Measurements from ENCODE around the gene PER2.

PER2 gene

DNA sequence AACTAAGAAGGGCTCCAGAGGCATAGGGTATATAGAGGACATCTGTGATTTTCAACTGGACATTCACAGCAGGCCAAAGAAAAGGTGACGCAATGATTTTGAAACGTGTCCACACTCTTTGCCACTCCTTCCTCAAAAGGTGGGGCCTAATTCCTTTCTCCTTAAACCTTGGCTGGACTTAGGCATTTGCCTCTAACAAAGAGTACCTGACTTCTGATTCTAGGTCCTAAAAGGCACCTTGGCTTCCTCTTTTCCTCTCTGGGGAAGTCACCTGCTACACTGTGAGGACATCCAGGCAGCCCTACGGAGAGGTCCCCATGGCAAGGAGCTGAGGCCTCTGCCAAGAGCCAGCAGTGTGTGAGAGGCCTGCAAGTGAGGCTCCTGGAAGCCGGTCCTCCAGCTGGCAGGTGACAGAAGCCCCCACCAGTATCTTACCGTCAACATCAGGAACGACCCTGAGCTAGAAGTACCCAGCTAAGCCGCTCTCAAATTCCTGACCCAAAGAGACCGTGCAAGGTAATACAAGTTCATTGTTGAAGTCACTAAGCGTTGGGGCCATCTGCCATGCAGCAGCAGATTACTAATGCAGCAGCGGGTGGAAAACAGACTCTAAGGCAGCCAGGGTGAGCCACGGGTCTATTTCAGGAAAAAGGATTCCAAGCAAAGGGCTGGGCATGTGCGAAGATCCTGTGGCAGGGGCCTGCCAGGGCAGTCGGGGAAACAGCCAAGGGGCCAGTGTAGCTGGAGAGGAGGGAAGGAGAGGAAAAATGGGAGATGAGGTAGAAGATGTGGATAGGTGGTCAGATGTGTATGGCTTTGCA is 41.2 kb downstream of the PER2 start:
- no peak for DNase-seq (ENCODE audit: low spot score)

DNA sequence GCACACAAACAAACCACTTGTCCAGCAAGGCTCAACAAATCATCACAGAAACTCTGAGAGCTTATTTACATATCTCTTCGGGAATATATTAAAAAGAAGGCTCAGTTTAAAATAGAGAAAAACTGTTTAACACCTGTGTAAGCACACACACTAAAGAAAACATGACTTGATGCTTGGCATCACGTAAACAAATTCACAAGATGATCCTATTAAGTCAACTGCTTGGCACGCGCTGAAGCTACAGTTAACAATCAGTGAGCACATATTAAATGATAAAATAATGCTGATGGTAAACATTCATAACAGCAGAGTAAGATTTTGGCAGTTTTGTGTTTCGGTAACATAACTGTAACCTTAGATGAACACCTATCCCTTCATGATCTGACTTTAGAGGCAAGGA is 44.3 kb downstream of the PER2 start:
- DNase-seq (ENCODE audit: low spot score) = no peak

DNA sequence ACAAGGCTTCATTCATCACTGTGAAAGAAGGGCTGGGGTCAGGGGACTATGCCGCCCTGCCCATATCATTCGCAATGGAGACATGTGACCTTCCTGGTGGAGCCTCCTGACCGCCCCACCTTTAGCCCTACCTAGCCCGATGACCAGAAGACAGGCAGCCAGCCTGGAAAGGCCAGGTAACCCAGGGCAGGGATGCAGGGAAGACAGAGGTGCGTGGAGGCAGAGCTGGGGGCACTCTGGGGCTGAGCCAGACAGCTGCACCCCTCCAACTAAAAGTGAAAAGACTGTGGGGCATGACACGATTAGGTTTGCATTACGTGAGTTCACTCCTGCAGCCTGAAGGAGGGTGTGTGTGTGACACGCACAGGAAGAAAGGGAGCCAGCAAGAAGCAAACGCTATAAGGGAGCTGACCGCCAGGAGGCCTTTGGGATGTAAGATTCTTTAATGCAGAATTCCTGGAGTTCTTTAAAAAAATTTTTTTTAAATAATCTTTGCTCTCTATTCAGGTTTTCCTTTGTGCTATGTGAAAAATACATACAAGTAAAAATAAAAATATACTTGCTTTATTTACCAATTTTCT is 44.8 kb downstream of the PER2 start:
- no peak for DNase-seq (ENCODE audit: low spot score)

DNA sequence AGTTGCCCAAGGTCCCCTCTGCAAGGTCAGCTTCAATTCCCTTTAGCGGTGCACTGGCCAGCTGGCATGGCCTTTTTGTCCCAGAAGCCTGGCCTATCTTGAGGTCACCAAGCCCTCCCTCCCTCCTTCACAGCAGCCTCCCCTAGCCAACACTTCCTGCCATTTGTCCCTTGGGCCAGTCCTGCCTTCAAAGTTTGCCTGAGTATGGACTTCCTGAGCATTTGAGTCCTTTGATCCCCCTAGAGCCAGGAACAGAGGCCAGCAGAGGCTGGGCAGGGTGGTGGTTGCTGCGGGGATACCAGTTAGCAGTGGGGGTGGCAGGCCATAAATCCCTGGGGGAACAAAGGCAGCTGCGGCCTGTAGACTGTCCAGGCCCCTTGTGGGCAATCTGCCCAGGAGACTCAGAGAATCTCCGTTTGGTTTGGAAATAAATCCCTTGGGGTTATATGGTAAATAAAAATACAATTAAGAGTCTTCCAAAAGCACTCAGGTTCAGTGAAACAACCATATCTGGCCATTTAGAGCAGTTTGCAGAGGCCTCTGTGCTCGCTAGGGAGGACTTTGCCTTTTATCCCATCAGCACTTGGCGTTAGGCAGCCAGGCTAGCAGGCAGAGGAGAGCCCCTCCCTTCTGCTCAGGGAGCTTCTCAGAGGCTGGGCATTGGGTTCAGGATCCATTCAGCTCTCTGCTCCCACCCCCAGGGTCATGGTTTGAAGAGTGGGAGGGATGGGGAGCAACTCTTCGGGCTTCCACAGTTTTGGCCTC is 45.5 kb downstream of the PER2 start:
- DNase-seq (ENCODE audit: low spot score) = no peak

DNA sequence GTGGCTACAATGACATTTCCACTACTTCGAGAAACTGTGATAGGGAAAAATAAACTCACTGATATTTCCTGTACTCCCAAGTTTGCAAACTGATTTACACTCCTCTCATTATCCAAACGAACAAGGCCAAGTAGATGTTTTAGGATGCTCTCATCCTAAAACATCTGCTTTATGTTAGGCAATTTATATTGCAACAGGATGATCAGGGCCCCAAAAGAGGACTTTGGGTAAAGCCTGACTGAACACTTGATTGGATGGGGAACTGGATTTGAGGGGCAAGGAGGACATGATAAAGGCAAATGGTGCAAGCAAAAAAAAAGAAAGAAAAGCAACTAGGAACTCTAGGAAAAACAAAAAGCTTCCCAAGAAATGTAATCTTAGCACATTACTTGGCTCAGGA is 46.4 kb downstream of the PER2 start:
- DNase-seq (ENCODE audit: low spot score) = no peak

DNA sequence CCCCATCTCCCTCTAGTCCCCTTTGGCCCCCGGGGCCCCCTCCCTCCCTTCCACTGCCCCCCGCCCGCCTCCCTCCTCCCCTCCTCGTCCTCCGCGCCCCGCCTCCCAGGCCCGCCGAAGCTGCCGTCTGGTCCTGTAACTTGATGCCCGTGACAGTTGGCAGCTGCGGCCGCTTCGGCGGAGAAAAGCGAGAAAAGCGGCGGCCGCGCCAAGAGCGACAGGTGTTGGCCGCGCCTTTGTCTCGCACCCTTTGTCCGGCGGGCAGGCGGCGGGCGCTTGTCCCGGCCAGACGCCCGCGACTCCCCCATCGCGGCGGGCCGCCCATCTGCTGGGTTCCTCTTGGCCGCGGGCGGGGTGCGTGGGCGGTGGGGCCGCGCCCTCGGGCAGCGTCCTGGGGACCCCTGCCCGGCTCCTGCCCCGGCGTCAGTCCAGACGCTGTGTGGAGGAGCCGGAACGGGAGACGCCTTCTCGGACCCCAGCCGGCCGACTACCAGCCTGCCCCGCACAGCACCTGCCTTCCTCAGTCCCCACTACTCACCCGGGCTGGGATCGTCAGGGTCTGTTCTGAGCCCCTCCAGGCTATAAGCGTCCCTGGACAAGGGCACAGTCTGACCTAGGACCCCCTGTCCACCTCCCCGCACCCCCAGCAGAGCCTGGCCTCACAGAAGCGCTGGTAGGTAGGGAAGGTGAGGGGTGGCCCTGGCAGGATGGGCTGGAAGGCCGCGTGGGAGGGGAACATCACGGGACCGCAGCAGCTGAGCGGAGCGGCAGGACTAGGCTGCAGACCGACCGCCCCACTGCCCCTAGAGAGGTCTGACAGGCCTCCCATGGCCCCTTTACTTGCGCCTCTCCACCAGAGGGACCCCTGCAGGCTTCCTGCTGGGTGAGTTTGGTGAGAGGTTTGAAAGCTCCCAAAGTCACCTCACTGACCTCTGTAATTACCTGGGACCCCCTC is 47.4 kb downstream of the PER2 start:
- DNase-seq (ENCODE audit: low spot score) = no peak

DNA sequence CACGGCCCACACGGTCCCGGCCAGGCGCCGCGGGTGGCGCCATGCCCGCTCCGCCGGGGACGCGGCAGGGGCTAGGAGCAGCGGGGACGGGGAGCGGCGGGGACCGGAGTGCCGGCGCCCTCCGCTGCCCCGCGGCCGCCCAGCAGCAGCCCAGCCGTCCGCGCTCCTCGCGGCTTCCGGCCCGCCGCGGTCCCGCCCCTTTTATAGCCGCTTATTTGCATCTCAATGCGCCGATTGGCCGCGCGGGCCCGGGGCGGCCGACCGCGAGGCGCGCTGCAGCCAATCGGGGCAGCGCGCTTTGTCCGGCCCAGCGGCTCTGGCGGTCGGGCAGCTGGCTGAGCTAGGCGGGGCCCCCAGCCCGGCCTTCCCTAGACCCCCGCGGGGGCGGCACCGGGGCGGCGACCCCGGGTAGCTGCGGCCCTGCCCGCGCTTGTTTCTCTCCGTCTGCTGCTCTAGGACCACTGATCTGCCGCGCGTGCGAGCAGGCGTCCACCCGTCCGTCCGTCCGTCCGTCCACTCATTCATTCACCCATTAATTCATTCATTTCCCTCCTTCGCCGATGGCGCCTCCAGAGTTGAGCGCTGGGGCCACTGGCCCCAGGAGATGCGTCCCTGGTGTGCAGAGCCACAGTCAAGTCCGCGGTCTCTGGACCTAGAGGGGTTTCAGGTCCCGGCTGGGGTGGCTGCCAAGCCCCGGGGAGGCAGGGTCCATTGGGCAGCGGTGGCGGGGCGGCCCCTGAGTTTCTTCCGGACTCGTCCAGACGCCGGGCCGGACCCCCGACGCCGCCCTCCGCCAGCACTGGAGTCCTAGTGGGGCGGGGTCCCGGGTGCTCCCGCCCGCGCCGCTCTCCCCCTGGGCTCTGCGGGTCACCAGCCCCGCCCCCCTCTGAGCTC is 48.3 kb downstream of the PER2 start, which contains the start of gene HES6:
Gene HES6 (minus strand): TSS at position 176 of the 894 bp plus-strand sequence. CDS start 133 bp downstream, at position 43.
- peak; percentile 88 for DNase-seq (ENCODE audit: low spot score)

DNA sequence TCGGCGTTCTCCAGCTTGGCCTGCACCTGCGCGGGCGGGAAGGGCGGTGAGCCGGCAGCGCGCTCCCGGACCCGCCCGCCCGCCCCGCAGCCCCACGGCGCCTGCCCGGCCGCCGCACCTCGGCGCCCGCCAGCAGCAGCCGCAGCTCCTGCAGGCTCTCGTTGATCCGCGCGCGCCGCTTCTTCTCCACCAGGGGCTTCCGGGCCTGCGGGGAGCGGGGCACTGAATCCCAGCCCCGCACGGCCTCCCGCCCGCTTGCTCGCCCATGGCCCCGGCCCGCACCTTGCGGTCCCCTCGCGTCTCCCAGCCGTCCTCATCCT is 48.9 kb downstream of the PER2 start:
- no peak for DNase-seq (ENCODE audit: low spot score)

DNA sequence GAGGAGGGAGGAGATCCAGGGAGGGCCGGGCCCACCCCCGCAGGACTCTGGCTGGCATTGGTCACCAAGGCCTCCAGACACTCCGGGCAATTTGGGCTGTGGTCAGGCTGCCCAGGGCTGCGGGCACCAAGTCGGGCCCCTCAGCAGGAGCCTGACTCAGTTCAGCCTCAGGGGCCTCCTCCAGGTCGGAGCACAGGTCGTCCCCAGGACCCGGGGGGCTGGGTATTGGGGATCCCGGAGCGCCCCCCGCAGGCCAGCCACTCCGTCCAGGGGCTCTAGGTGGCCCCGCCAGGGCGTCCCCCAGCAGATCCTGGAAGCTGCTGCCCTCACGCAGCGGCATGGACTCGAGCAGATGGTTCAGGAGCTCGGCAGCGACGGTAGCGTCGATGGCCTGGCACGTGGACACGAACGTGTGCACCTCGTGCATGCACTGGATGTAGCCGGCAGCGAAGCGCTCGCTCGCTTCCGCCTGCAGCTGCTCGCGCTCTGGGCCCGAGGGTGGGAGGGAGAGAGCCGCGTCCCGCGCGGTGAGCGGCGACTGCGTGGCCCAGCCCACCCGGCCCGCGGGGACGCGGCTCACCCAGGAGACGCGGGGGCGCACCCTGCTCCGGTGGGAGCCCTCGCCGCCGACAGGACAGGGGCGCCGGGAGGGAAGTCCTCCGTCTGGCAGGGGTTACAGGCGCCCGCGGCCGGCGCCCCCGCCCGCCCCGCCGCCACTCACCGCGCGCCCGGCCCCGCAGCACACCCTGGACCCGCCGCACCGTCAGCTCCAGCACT is 49.5 kb downstream of the PER2 start:
- DNase-seq (ENCODE audit: low spot score) = no peak

DNA sequence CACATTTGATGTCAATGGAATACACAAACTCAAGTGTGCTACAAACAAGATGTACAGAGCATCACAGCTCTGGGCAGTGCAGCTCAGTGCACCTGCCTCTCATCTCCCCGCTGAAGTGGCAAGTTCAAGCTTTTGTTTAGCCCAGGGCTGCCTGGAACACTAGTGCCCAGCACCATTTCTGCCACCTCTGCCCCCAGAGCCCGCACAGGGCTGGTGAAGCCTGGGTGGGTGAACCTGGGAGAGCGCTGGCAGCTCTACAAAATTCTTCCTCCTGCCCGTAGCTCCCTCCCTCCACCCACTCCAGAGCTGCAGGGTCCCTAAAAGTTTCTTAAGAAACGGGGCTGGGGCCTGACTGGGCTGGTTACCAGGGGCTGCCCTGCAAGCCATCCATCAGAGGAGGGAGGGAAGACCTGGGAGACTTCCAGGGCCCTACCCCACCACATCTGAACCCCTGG is 50.1 kb downstream of the PER2 start:
- no peak for DNase-seq (ENCODE audit: low spot score)

DNA sequence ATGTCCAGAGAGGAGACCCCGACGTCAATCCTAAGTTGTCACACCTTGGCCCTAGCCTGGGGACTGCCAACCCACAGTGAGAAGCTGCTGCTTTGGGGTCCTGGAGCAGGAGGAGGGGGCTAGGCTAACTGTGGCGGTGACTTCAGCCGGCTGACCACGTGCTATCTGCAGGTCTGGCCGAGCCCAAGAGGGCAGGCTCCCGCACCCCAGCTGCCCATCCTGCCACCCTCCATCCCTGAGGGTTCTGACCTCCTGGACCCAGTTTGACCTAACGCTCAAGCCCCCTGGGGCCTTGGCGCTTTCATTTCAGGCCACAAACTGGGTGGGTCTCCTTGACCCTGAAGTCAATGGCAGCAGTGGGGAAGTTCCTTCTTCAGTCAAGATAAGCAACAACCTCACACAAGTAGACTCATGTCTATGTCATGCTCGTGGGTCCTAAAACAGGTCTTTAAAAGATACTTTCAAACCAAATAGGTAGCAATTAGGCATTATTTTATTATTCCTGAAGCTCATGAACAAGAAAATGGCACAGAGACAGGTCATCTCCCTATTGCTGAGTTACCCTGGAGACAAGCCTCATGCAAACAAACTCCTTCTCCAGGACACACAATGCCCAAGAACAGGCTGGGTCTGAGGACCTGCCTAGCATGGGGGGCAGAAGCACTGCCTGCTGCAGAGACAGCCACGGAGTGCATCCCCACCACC is 50.8 kb downstream of the PER2 start:
- DNase-seq (ENCODE audit: low spot score) = no peak

DNA sequence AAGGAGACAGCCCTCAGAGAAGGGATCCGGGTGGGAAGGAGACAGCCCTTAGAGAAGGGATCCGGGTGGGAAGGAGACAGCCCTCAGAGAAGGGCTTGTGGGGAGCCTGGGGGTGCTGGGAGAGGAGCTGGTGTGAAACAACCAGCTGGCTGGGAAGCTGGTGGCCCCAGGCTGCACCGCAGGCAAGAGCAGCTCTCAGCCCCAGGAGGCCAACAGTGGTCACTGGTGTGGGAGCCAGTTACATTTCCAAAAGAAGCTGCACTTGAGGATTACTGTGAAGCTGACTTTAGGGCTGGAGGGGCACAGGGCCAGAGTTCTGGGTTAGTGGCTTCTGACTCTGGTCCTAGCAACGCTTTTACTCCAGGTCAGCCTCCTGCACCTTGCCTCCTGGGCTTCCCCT is 51.8 kb downstream of the PER2 start:
- DNase-seq (ENCODE audit: low spot score) = no peak

DNA sequence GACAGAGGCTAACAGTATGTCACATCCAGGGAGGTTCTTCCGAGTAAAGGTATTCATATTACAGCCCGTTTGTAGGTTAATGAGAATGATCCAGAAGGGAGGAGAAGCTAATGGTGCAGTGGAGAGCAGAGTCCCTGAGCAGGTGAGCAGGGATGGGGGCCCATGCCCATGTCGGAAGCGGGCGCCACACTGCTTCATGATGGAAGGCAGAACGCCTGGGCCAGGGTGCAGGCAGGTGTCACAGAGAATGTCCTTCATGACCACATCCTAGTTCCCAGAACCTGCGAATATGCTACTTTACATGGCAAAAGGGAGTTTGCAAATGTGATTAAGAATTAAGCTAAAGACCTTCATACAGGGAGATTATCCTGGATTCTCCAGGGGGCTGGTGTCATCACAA is 52.6 kb downstream of the PER2 start:
- DNase-seq (ENCODE audit: low spot score) = no peak

DNA sequence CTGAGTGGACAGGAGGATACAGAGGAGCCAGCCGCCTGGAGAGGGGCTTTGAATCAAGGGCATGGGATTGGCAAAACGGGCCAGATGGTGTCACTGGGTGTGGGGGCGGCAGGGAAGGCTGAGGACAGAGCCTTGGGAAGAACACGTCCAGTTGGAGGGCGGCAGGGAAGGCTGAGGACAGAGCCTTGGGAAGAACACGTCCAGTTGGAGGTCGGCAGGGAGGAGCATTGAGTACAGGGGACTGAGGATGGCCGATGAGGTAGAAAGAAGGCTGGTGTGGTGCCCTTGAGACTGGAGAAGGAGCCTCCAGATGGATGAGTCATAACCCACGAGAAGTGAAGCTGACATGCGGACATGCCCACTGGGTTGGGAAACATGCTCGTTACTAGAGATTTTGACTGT is 53.1 kb downstream of the PER2 start:
- DNase-seq (ENCODE audit: low spot score) = no peak

DNA sequence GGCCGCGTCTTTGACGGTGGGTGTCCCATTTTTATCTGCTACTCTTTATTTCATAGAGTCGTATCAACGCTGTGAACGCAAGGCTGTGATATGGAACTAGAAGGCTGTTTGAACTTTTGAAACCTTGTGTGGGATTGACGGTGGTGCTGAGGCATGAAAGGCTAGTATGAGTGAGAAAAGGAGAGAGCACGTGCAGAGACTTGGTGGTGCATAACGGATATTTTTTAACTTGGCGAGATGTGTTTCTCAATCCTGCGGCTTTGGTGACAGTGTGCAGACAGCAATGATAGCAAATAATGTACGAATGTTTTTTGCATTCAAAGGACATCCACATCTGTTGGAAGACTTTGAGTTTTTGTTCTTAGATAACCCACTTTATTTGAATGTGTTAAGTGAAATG is 54.8 kb downstream of the PER2 start:
- DNase-seq (ENCODE audit: low spot score) = no peak

DNA sequence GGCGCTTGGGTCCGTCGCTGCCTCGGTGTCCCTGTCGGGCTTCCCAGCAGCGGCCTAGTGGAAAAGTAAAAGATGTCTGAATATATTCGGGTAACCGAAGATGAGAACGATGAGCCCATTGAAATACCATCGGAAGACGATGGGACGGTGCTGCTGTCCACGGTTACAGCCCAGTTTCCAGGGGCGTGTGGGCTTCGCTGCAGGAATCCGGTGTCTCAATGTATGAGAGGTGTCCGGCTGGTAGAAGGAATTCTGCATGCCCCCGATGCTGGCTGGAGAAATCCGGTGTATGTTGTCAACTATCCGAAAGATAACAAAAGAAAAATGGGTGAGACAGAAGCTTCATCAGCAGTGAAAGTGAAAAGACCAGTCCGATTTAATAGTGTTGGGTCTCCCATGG is 56.6 kb downstream of the PER2 start:
- no peak for DNase-seq (ENCODE audit: low spot score)

DNA sequence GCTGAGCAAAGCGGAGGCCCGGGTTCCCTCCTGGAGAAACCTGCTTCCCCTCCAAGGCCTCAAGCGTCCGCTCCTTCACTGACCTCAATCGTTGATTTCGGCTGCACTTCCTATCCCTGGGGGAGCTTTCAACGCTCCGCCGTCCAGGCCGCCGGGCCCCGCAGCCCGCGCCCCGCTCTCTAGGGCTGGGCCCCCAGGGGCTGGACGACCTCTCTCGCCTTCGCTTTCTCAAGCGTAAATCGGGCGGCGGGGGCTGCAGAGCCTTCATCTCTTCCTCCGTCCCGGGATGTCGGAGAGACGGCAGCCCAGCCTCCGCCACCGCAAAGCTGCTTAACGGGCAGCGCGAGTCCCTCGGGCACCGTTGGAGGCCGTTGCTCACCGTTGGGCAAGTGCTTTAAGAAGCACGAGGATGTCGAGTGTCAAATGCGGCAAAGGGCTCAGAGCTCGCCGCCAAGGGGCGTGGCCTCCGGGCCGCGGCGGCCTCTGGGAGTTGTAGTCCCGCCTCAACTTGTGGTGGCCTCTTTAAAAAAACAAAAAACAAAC is 57.1 kb downstream of the PER2 start:
- DNase-seq (ENCODE audit: low spot score) = peak; percentile 59

DNA sequence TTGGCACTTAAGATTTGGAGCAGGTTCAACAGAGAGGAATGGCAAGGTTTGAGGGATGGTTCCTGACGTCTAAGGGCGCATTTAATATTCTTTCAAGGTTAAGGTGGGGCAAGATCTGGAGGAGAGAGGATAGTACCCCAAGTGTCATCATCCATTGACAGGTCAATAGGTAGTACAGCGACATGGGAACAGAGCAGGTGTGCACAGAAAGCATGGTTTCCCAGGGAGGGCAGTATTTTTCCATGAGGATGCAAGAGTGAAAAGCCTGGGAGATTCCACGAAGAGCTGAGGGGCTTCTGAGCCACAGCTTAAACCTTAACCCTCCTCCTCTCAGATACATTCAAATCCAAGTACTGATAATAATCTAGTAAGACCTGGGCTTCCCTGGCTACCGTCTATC is 57.7 kb downstream of the PER2 start:
- DNase-seq (ENCODE audit: low spot score) = no peak

DNA sequence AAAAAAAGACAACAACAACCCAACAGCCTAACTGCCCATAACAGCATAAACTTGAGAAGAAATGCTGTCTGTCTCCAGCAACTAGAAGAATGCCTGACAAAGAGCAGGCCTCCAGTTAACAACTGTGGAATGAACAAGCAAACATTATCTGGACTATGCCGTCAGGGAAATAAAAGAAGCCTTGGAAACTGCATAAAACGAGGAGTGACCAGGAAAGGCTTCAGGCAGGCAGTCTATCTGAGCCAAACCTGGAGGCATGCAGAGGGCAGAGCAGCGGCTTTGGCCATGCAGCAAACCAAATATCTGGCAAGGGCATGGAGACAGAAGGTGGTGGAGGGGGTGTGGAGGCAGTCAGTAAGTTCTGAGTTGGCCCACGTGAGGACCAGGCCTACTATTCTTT is 59.7 kb downstream of the PER2 start:
- no peak for DNase-seq (ENCODE audit: low spot score)

All from putamen (tissue), 1 donor.